Sigmoid colon (tissue), 4 donors: Measurements from ENCODE around the gene GSTK1.

Experiments
- EP300 ChIP-seq, 4 donors: sonication (generic); formaldehyde crosslinking; IDR thresholded peaks; one replicate each; pipeline ENCODE4 v1.6.1; 2017; ENCODE audit warnings: antibody characterized with exemption in 4 of 4
- POLR2A ChIP-seq, 2 donors: fragments of 450-650 bp; IDR thresholded peaks; one replicate each; pipeline ENCODE4 v1.6.1; 2016; ENCODE audit warnings: antibody characterized with exemption in 2 of 2, mild to moderate bottlenecking in 2 of 2, moderate library complexity in 2 of 2
- TF ChIP-seq, protein P1 (sequence below), 4 experiments: fragments of 450-650 bp in 3 of 4; fragments of 200-600 bp in 1 of 4; IDR thresholded peaks; one replicate each; pipeline ENCODE4 v1.5.1; 2016 to 2019; ENCODE audit warnings: antibody characterized with exemption in 4 of 4, mild to moderate bottlenecking in 3 of 4, moderate library complexity in 2 of 4

DNA sequence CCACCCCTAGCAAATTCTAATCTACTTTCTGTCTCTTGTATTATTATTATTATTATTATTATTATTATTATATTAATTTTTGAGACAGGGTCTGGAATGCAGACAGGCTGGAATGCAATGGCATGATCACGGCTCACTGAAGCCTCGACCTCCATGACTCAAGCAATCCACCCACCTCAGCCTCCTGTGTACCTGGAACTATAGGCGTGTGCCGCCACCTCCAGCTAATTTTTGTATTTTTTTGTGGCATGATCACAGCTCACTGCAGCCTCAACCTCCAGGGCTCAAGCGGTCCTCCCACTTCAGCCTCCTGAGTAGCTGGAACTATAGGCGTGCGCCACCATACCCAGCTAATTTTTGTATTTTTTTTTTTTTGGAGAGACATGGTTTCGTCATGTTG is 18.9 kb downstream of the GSTK1 start:
- no peak for TF ChIP-seq EP300 (IDR thresholded peaks at IDR 0.05)
- TF ChIP-seq, protein P1, sequence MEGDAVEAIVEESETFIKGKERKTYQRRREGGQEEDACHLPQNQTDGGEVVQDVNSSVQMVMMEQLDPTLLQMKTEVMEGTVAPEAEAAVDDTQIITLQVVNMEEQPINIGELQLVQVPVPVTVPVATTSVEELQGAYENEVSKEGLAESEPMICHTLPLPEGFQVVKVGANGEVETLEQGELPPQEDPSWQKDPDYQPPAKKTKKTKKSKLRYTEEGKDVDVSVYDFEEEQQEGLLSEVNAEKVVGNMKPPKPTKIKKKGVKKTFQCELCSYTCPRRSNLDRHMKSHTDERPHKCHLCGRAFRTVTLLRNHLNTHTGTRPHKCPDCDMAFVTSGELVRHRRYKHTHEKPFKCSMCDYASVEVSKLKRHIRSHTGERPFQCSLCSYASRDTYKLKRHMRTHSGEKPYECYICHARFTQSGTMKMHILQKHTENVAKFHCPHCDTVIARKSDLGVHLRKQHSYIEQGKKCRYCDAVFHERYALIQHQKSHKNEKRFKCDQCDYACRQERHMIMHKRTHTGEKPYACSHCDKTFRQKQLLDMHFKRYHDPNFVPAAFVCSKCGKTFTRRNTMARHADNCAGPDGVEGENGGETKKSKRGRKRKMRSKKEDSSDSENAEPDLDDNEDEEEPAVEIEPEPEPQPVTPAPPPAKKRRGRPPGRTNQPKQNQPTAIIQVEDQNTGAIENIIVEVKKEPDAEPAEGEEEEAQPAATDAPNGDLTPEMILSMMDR (IDR thresholded peaks at IDR 0.05) = no peak
- TF ChIP-seq POLR2A (IDR thresholded peaks at IDR 0.05) = no peak
